HG03378 (cell line): ENCODE data around the gene AUH.

Experiments
- ATAC-seq: cut with Tn5 transposase; IDR thresholded peaks from one replicate; pipeline ENCODE4 v1.9.1; 2021; ENCODE audit warnings: mild to moderate bottlenecking, moderate library complexity; ENCODE audit not compliant: unreplicated experiment

The AUH gene

GRCh38 chr9:91176426-91176825, 185.3 kb downstream of the AUH start:
- ATAC-seq = no peak

GRCh38 chr9:91174772-91175171, 186.9 kb downstream of the AUH start:
- no peak for ATAC-seq

- ATAC-seq = no peak
Measured at GRCh38 chr9:91172329-91172728, 189.4 kb downstream of the AUH start.

GRCh38 chr9:91170951-91171350, 190.8 kb downstream of the AUH start:
- ATAC-seq = no peak

- no peak for ATAC-seq
Measured at GRCh38 chr9:91166796-91167366, 194.8 kb downstream of the AUH start.

GRCh38 chr9:91164724-91165520, 196.8 kb downstream of the AUH start:
- ATAC-seq = no peak
